Stimulated activated CD8-positive, alpha-beta memory T cell treated with anti-CD3 and anti-CD28 coated beads, Interleukin-4, amount 100 ng/mL, for 48 hours (primary cell): ENCODE data around the gene ZNF804A.

Source experiments
- DNase-seq: peaks from one replicate; pipeline ENCODE4 v3.0.0-alpha.2; 2020

The ZNF804A gene

DNA sequence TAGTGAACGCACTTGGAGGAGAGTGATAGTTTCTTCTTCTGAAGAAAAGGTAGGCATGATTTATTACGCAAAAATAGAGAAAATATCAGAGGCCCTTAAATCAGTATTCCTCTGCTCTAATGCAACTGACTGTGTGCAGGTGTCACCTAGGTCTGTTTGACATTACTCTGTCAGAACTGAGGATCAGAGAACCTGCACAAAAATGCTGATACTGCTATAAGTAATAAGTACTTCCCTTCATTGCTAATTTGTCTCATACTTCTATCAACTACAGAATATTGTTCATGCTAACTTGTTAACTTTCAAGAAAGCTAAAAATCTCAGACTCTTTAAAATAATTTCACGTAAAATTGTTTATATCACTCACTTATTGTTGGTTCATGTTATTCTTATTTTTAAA, 358.5 kb downstream of the ZNF804A start:
- DNase-seq = no peak

DNA sequence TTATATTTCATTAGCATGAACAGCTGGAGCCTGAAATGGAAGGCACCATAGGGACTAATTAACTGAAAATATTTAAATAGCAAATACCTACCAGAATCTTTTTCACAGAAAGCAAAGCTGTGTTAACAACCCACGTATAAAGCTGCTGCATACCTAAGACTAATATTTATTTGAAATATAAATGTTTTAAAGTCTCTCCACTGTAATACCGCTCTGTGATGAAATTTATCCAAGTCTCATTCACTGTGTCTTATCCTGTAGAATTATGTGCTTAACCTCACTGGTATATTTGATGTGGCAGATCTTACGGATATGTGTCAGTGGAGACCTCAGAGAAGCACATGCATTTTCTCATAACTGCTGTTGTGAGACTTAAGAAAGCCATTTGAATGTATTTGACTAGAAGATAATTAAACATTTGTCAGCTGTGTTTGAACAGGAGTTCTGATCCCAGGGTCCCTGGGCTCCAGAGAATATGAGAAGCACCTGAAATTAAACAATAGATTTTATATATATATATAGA, 373.3 kb downstream of the ZNF804A start:
- no peak for DNase-seq
